ENCODE results near the gene AKAP8L. TPM values are rescaled to one million over a fixed set of nuclear protein-coding genes. Genes with fewer than 3 reads are reported as not detected.

Gene AKAP8L
- total and polyA plus RNA-seq, 2 experiments from 2014 or later = 21.5 to 38.3 TPM

DNA sequence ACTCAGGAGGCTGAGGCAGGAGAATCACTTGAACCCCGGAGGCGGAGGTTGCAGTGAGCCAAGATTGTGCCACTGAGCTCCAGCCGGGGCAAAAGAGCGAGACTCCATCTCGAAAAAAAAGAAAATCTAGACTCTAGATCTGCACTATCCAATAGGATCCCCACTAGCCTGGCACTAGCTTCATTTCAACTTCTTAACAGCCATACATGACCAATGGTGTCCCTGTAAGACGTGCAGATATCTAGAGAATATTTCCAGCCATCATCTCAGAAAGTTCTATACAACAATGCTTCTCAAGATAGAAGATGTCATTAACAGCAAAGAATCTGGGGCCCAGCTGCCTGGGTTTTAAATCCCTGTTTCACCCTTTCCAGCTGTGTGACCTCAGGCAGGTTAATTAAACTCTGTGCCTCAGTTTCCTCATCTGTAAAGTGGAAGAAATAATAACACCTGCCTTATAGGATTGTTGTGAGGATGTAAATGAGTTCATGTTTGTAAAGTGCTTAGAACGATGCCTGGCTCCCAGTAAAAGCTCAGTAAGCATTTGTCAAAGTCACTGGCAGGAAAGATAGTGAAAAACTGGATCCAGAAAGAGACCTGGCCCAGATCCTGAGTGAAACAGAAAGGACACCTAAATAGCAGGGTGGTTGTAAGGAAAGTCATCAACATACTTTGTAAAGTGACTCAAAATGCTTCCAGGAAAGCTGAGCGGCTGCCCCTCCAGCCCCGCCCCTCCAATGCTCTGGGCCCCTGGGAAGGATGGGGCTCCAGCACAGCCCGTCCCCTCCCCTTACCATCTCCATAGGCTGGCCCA lies 17.4 kb upstream of the AKAP8L start:
- DNase-seq = peak; percentile 35
- in situ Hi-C loops (cut with MboI) = no loop called here
- no peak overlapping the region for H3K9ac ChIP-seq

DNA sequence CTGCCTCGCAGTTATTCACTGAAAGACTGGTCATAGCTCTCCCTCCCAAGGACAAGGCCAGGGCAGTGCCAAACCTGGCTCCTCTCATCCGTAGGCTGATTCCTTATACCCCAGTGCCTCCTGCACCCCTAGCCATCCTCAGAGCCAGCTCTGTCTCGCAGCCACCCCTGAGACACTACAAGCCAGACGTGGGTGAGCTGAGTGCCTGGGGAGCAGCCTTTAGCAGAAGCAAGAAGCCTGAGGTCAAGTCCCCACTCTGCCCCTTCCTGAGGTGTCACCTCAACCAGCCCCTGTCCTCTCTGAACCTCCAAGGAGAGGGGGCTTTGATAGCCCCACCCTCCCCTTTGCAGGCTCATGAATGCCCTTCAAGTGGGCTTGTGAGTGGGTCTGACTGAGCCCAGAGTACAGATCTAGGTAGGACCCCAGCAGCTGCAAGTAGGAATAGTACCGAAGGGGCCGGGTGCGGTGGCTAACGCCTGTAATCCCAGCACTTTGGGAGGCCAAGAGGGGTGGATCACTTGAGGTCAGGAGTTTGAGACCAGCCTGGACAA lies 14.8 kb upstream of the AKAP8L start:
- Histone ChIP-seq H3K27ac (peak overlapping the region; percentile 93), H3K4me2 (ENCODE audit: unreplicated experiment) (peak overlapping the region; percentile 85), H3K27me3 (replicated peaks; ENCODE audit: insufficient read depth) (no peaks in the 10 kb centered on the region), H3K4me1 (ENCODE audit: insufficient read depth) (peaks cover 20% of the 10 kb centered on the region), H3F3A (ENCODE audit: insufficient read depth) (no peaks in the 10 kb centered on the region), H2AFZ (peak overlapping the region; percentile 98), H3K9ac (peak overlapping the region; percentile 90), H3K4me3 (peak overlapping the region; percentile 89), H3K9me2 (ENCODE audit: insufficient read depth) (no peaks in the 10 kb centered on the region), H3K79me2 (ENCODE audit: insufficient read depth) (peaks cover 37% of the 10 kb centered on the region), H3K36me3 (ENCODE audit: low read depth) (no peaks in the 10 kb centered on the region), H4K20me1 (ENCODE audit: insufficient read depth) (no peaks in the 10 kb centered on the region), H3K9me3 (ENCODE audit: low read depth) (no peaks in the 10 kb centered on the region)
- TF ChIP-seq EZH2 (IDR thresholded peaks at IDR 0.05; ENCODE audit: insufficient read depth, poor library complexity, severe bottlenecking) = no peak
- no peak for TF ChIP-seq EZH2phosphoT487 (IDR thresholded peaks at IDR 0.05; ENCODE audit: insufficient read depth, low read depth)
- no peak for DNase-seq
- 54 to 61% methylated on average over 8 of the region's 8 CpGs for WGBS, 2 experiments (ENCODE audit: low coverage in 1 of 2, low lambda C conversion rate in 2 of 2, missing lambda C conversion rate in 2 of 2)
- in situ Hi-C loops (cut with MboI) = no loop called here

More for the DNA sequence above, 17.4 kb upstream of the AKAP8L start:
- TF ChIP-seq EZH2phosphoT487 (IDR thresholded peaks at IDR 0.05; ENCODE audit: insufficient read depth, low read depth) = no peak
- TF ChIP-seq EZH2 (IDR thresholded peaks at IDR 0.05; ENCODE audit: insufficient read depth, poor library complexity, severe bottlenecking) = no peak
- Histone ChIP-seq H3K27ac (no peak overlapping the region), H3F3A (ENCODE audit: insufficient read depth) (no peaks in the 10 kb centered on the region), H3K4me1 (ENCODE audit: insufficient read depth) (peaks cover 11% of the 10 kb centered on the region), H3K79me2 (ENCODE audit: insufficient read depth) (peaks cover 10% of the 10 kb centered on the region), H3K4me2 (ENCODE audit: unreplicated experiment) (no peak overlapping the region), H4K20me1 (ENCODE audit: insufficient read depth) (no peaks in the 10 kb centered on the region), H3K9me3 (ENCODE audit: low read depth) (no peaks in the 10 kb centered on the region), H2AFZ (no peak overlapping the region), H3K27me3 (replicated peaks; ENCODE audit: insufficient read depth) (no peaks in the 10 kb centered on the region), H3K9me2 (ENCODE audit: insufficient read depth) (no peaks in the 10 kb centered on the region), H3K36me3 (ENCODE audit: low read depth) (no peaks in the 10 kb centered on the region), H3K4me3 (no peak overlapping the region)
- WGBS, 2 experiments (ENCODE audit: low coverage in 1 of 2, low lambda C conversion rate in 2 of 2, missing lambda C conversion rate in 2 of 2) = 72 to 78% methylated on average over 8 to 10 of the region's 10 CpGs

DNA sequence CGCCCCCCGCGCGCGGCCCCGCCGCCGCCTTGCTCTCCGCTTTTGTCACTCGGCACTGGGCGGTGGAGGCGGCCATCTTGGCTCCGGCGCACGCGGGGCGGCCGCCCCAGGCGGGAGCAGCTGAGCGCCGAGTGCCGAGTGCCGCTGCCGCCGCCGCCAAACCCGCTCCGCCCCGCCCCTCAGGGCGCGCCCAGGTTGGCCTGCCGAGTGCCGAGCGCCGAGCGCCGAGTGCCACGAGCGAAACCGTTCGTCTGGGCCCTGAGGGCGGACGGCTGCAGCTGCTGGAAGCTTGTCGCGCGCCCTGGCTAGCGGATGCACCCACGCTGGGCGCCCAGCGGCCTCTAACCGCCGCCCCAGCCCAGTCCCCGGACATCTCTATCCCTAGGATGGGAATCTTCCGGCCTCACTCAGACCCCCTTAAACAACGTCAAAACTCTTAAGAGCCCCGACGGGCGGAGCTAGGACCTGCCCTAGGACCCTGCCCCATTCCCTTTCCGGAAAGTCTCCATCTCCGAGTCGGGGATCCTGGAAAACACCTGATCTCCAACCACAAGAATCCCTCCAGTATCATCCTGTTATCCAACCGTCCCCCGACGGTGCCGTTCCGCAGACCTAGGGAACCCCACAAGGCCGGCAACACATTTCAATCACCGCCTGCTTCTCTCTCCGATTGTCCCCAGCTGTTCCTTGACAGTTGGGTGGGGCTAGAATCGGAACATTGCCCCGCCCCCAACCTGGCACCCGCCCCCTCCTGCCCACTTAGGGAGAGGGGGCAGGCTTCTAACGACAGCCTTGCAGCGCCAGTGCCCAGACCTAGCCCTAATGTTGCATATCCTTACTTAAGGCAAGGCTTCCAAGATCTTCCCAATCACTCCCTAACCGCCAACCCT lies 14.1 kb upstream of the AKAP8L start:
- no peaks in the 10 kb centered on the region for H3K9me2 ChIP-seq (ENCODE audit: insufficient read depth)
- TF ChIP-seq EZH2phosphoT487 (IDR thresholded peaks at IDR 0.05; ENCODE audit: insufficient read depth, low read depth) (no peak), EZH2 (IDR thresholded peaks at IDR 0.05; ENCODE audit: insufficient read depth, poor library complexity, severe bottlenecking) (no peak)
- DNase-seq = peak; percentile 98
- H3K27ac ChIP-seq = peak overlapping the region; percentile 93
- in situ Hi-C loops (cut with MboI) = no loop called here
- H3K36me3 ChIP-seq (ENCODE audit: low read depth) = no peaks in the 10 kb centered on the region
- no peaks in the 10 kb centered on the region for H4K20me1 ChIP-seq (ENCODE audit: insufficient read depth)
- peaks cover 44% of the 10 kb centered on the region for H3K79me2 ChIP-seq (ENCODE audit: insufficient read depth)
- peak overlapping the region; percentile 85 for H3K4me2 ChIP-seq (ENCODE audit: unreplicated experiment)
- peak overlapping the region; percentile 98 for H2AFZ ChIP-seq
- H3K9ac ChIP-seq = peak overlapping the region; percentile 90
- no peaks in the 10 kb centered on the region for H3K9me3 ChIP-seq (ENCODE audit: low read depth)
- peak overlapping the region; percentile 89 for H3K4me3 ChIP-seq
- H3F3A ChIP-seq (ENCODE audit: insufficient read depth) = no peaks in the 10 kb centered on the region
- H3K4me1 ChIP-seq (ENCODE audit: insufficient read depth) = peaks cover 20% of the 10 kb centered on the region
- WGBS, 2 experiments (ENCODE audit: low coverage in 1 of 2, low lambda C conversion rate in 2 of 2, missing lambda C conversion rate in 2 of 2) = 2% methylated on average over 45 to 57 of the region's 75 CpGs
- H3K27me3 ChIP-seq (replicated peaks; ENCODE audit: insufficient read depth) = no peaks in the 10 kb centered on the region

DNA sequence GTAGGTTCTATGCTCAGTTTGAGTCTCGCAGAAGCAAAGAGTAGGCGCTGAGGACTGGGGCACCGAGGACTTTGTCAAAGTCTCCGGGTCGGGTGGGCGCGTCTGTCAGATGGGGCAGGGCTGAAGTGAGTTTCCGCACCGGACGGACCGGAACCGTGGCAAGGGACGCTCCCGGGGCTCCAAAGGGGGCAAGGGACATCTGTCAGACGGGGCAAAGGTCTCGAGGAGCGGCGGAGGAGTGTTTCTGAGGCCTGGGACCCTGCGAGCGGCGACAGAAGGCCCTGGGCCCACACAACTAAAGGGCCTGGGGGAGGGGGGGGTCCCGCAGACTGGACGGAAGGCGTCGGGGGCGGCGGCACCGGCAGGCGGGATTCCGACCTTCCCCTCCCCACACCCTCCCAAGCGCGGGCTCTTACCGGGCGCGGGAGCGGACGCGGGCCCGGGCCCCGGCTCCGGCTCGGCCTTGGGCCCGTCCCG lies 13.3 kb upstream of the AKAP8L start:
- WGBS, 2 experiments (ENCODE audit: low coverage in 1 of 2, low lambda C conversion rate in 2 of 2, missing lambda C conversion rate in 2 of 2) = 0 to 1% methylated on average over 1 to 44 of the region's 44 CpGs

More for the DNA sequence above, 13.3 kb upstream of the AKAP8L start:
- Histone ChIP-seq H3K4me2 (ENCODE audit: unreplicated experiment) (peak overlapping the region; percentile 99), H3F3A (ENCODE audit: insufficient read depth) (no peaks in the 10 kb centered on the region), H3K4me3 (peak overlapping the region; percentile 77), H3K9ac (peak overlapping the region; percentile 94), H3K27me3 (replicated peaks; ENCODE audit: insufficient read depth) (no peaks in the 10 kb centered on the region), H3K36me3 (ENCODE audit: low read depth) (no peaks in the 10 kb centered on the region), H3K9me3 (ENCODE audit: low read depth) (no peaks in the 10 kb centered on the region), H3K27ac (peak overlapping the region; percentile 20; the same call in 1 of the 2 replicates), H2AFZ (peak overlapping the region; percentile 11), H3K9me2 (ENCODE audit: insufficient read depth) (no peaks in the 10 kb centered on the region), H4K20me1 (ENCODE audit: insufficient read depth) (no peaks in the 10 kb centered on the region), H3K79me2 (ENCODE audit: insufficient read depth) (peaks cover 52% of the 10 kb centered on the region), H3K4me1 (ENCODE audit: insufficient read depth) (peaks cover 13% of the 10 kb centered on the region)
- DNase-seq = peak; percentile 46
- in situ Hi-C loops (cut with MboI) = no loop called here
- no peak for TF ChIP-seq EZH2 (IDR thresholded peaks at IDR 0.05; ENCODE audit: insufficient read depth, poor library complexity, severe bottlenecking)
